ENCODE data around the gene ZNF350. TPM values are rescaled to one million over a fixed set of nuclear protein-coding genes. Genes with fewer than 3 reads are reported as not detected.

The ZNF350 gene
- total and polyA plus RNA-seq, 2 experiments from 2014 or later, result 7.3 to 7.5 TPM

DNA sequence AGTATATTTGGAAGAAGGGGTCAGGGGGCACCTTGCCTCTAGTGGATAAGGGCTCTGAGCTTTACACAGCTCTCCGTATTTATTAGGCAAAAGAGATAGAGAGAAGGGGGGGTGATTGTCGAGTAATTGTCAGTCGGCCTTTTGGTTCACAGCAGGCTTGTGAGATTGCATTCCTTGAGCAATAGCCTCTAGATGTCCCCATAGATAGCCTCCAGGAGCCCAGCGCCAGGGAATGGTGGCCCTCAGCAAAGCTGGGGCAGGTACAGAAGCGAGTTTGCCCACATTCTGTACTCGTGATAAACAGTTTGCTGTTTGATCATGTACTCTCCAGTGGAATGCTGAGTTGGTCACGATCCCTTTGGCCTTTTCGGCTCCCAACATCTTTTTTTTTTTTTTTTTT lies 54.7 kb downstream of the ZNF350 start:
- no peak overlapping the region for H3K4me3 ChIP-seq
- no peaks in the 10 kb centered on the region for H3K9me3 ChIP-seq (ENCODE audit: low read depth)
- no peaks in the 10 kb centered on the region for H3F3A ChIP-seq (ENCODE audit: insufficient read depth)
- H3K79me2 ChIP-seq (ENCODE audit: insufficient read depth), result peaks cover 17% of the 10 kb centered on the region
- no peak for TF ChIP-seq EZH2 (IDR thresholded peaks at IDR 0.05; ENCODE audit: insufficient read depth, poor library complexity, severe bottlenecking)
- TF ChIP-seq EZH2phosphoT487 (IDR thresholded peaks at IDR 0.05; ENCODE audit: insufficient read depth, low read depth), result no peak
- H3K27me3 ChIP-seq (replicated peaks; ENCODE audit: insufficient read depth), result no peaks in the 10 kb centered on the region
- no peaks in the 10 kb centered on the region for H3K4me1 ChIP-seq (ENCODE audit: insufficient read depth)
- H3K9me2 ChIP-seq (ENCODE audit: insufficient read depth), result no peaks in the 10 kb centered on the region
- H2AFZ ChIP-seq, result no peak overlapping the region
- no peaks in the 10 kb centered on the region for H4K20me1 ChIP-seq (ENCODE audit: insufficient read depth)
- H3K9ac ChIP-seq, result no peak overlapping the region
- in situ Hi-C loops (cut with MboI), result no loop called here
- peaks cover 29% of the 10 kb centered on the region; the same call in 1 of the 2 replicates for H3K36me3 ChIP-seq (ENCODE audit: low read depth)
- no peak overlapping the region for H3K4me2 ChIP-seq (ENCODE audit: unreplicated experiment)
- 82 to 84% methylated on average over 8 of the region's 8 CpGs for WGBS, 2 experiments (ENCODE audit: low coverage in 1 of 2, low lambda C conversion rate in 2 of 2, missing lambda C conversion rate in 2 of 2)
- DNase-seq, result no peak
- no peak overlapping the region for H3K27ac ChIP-seq

DNA sequence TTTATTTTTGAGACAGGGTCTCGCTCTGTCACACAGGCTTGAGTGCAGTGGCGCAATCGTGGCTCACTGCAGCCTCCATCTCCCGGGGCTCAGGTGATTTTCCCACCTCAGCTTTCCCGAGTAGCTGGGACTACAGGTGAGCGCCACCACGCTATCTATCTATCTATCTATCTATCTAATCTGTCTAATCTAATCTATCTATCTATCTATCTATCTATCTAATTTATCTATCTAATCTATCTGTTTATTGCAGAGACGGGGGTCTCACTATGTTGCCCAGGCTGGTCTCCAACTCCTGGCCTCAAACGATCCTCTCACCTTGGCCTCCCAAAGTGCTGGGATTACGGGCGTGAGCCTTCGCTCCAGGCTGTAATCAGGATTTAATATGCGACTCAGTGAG lies 58.8 kb downstream of the ZNF350 start:
- H3K27ac ChIP-seq, result no peak overlapping the region

DNA sequence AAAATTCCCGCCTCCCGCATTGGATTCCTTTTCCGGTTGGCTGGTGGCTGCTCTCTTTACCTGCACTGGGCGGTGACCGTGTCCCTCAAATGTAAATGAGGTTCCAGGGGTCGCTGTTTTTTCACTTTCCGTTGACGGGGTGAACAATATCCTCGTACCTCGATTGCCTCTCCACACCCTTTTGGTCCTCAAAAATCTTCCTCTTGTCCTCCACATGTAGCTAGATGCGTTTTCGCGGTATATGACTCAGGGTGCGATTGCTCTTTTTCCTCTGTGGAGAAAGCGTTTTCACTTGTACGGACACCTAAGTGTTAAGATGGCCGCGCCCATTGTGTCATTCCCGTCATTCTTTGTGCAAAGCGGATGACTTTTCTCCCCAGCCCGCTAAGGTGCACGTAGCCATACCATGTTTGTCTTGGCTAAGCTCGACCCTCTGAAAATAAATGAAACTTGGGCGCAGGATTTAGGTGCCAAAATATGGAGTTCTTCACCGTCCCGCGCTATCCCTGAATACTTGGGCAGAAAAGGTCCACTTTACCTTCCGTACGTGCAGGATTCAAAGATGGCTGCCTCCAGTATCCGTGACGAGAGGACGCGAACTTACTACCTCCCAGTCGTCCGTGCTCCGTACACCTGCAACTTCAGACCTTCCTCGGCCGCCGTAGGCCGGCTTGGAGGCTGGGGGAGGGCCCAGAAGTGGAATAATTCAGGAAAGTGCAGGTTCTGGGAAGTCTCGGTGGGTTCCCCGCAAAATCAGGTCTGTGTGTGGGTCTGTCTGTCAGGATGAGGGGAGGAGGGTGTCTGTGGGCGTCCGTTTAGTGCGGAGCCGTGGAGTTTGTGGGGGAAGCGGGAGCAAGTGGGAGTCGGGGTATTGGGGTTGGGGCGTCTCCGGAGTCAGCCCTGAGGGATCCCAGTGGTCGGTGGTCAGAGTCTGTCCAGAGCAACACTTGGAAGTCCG lies 59.6 kb downstream of the ZNF350 start, which contains the start of gene ZNF613:
TSS of gene ZNF613 (plus strand) at position 689 of the 958 bp plus-strand sequence. CDS start 8,749 bp downstream, outside the sequence.
- H3F3A ChIP-seq (ENCODE audit: insufficient read depth), result no peaks in the 10 kb centered on the region
- no peaks in the 10 kb centered on the region for H3K4me1 ChIP-seq (ENCODE audit: insufficient read depth)
- H3K36me3 ChIP-seq (ENCODE audit: low read depth), result peaks cover 9% of the 10 kb centered on the region; the same call in 1 of the 2 replicates
- no peaks in the 10 kb centered on the region for H3K27me3 ChIP-seq (replicated peaks; ENCODE audit: insufficient read depth)
- 1% methylated on average over 49 to 52 of the region's 52 CpGs for WGBS, 2 experiments (ENCODE audit: low coverage in 1 of 2, low lambda C conversion rate in 2 of 2, missing lambda C conversion rate in 2 of 2)
- H3K27ac ChIP-seq, result peak within 1 kb of the TSS; percentile 20; the same call in 1 of the 2 replicates
- DNase-seq, result peak; percentile 96
- H3K9ac ChIP-seq, result peak within 1 kb of the TSS; percentile 82
- TF ChIP-seq EZH2 (IDR thresholded peaks at IDR 0.05; ENCODE audit: insufficient read depth, poor library complexity, severe bottlenecking), result no peak
- no peaks in the 10 kb centered on the region for H3K9me2 ChIP-seq (ENCODE audit: insufficient read depth)
- no peaks in the 10 kb centered on the region for H4K20me1 ChIP-seq (ENCODE audit: insufficient read depth)
- H3K9me3 ChIP-seq (ENCODE audit: low read depth), result no peaks in the 10 kb centered on the region
- peaks cover 17% of the 10 kb centered on the region for H3K79me2 ChIP-seq (ENCODE audit: insufficient read depth)
- H3K4me3 ChIP-seq, result peak within 1 kb of the TSS; percentile 93
- H3K4me2 ChIP-seq (ENCODE audit: unreplicated experiment), result peak within 1 kb of the TSS; percentile 79
- in situ Hi-C loops (cut with MboI), result no loop called here
- H2AFZ ChIP-seq, result peak within 1 kb of the TSS; percentile 97

More for the DNA sequence above, 58.8 kb downstream of the ZNF350 start:
- WGBS, 2 experiments (ENCODE audit: low coverage in 1 of 2, low lambda C conversion rate in 2 of 2, missing lambda C conversion rate in 2 of 2), result 24 to 29% methylated on average over 13 of the region's 13 CpGs
- Histone ChIP-seq H3K4me1 (ENCODE audit: insufficient read depth) (no peaks in the 10 kb centered on the region), H3K9me3 (ENCODE audit: low read depth) (no peaks in the 10 kb centered on the region), H4K20me1 (ENCODE audit: insufficient read depth) (no peaks in the 10 kb centered on the region), H3K36me3 (ENCODE audit: low read depth) (peaks cover 15% of the 10 kb centered on the region; the same call in 1 of the 2 replicates), H3K9me2 (ENCODE audit: insufficient read depth) (no peaks in the 10 kb centered on the region), H3K9ac (peak overlapping the region; percentile 82), H3K4me3 (peak overlapping the region; percentile 93), H3K4me2 (ENCODE audit: unreplicated experiment) (peak overlapping the region; percentile 79), H3K27me3 (replicated peaks; ENCODE audit: insufficient read depth) (no peaks in the 10 kb centered on the region), H3K79me2 (ENCODE audit: insufficient read depth) (peaks cover 17% of the 10 kb centered on the region), H2AFZ (peak overlapping the region; percentile 97), H3F3A (ENCODE audit: insufficient read depth) (no peaks in the 10 kb centered on the region)
- in situ Hi-C loops (cut with MboI), result no loop called here
- TF ChIP-seq EZH2phosphoT487 (IDR thresholded peaks at IDR 0.05; ENCODE audit: insufficient read depth, low read depth) (no peak), EZH2 (IDR thresholded peaks at IDR 0.05; ENCODE audit: insufficient read depth, poor library complexity, severe bottlenecking) (no peak)
- DNase-seq, result no peak

DNA sequence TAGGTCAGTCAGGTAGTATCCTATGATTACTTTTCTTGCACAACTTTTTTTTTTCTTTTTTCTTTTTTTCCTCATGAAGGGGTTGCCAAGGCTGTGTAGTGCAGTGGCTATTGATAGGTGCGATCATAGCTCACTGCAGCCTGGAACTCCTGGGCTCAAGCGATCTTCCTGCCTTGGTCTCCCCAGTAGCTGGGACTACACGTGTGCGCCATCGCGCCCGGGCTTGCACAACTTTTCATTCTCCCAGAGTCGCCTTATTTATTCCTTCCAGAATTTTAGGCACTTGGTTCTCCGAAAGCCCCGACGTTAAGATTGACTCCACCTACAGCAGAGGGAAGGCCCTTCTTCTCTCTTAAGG lies 60.2 kb downstream of the ZNF350 start:
- no peak for DNase-seq
- peak overlapping the region; percentile 79 for H3K4me2 ChIP-seq (ENCODE audit: unreplicated experiment)
- H3K27me3 ChIP-seq (replicated peaks; ENCODE audit: insufficient read depth), result no peaks in the 10 kb centered on the region
- H3K4me1 ChIP-seq (ENCODE audit: insufficient read depth), result no peaks in the 10 kb centered on the region
- peak overlapping the region; percentile 93 for H3K4me3 ChIP-seq
- H2AFZ ChIP-seq, result peak overlapping the region; percentile 97
- peak overlapping the region; percentile 82 for H3K9ac ChIP-seq
- H3K9me2 ChIP-seq (ENCODE audit: insufficient read depth), result no peaks in the 10 kb centered on the region
- no peak overlapping the region for H3K27ac ChIP-seq
- no peak for TF ChIP-seq EZH2phosphoT487 (IDR thresholded peaks at IDR 0.05; ENCODE audit: insufficient read depth, low read depth)
- no peak for TF ChIP-seq EZH2 (IDR thresholded peaks at IDR 0.05; ENCODE audit: insufficient read depth, poor library complexity, severe bottlenecking)
- H3K79me2 ChIP-seq (ENCODE audit: insufficient read depth), result peaks cover 17% of the 10 kb centered on the region
- whole genome bisulfite sequencing, 2 experiments (ENCODE audit: low coverage in 1 of 2, low lambda C conversion rate in 2 of 2, missing lambda C conversion rate in 2 of 2), result 29% methylated on average over 11 of the region's 11 CpGs
- H3F3A ChIP-seq (ENCODE audit: insufficient read depth), result no peaks in the 10 kb centered on the region
- H3K9me3 ChIP-seq (ENCODE audit: low read depth), result no peaks in the 10 kb centered on the region
- in situ Hi-C loops (cut with MboI), result no loop called here
- peaks cover 7% of the 10 kb centered on the region; the same call in 1 of the 2 replicates for H3K36me3 ChIP-seq (ENCODE audit: low read depth)
- H4K20me1 ChIP-seq (ENCODE audit: insufficient read depth), result no peaks in the 10 kb centered on the region
